Fibroblast of skin of abdomen (primary cell): ENCODE data around the gene GAS6.
"Not testable (repeated sequence)": the region's sequence is repeated elsewhere in the genome, so short reads cannot be mapped to it uniquely, and the experiment has no call there.

ENCODE experiments used
- DNase-seq: peaks from one replicate; pipeline ENCODE4 v3.0.0-alpha.2; 2013

Gene GAS6

GRCh38 chr13:113867913-113868312 lies 4.0 kb upstream of the GAS6 start:
- DNase-seq: not testable (repeated sequence)

- no peak for DNase-seq
Measured at GRCh38 chr13:113865427-113865826, 1.6 kb upstream of the GAS6 start.

- no peak for DNase-seq
Measured at GRCh38 chr13:113864273-113864890, 506 bp upstream of the GAS6 start.

GRCh38 chr13:113862931-113863523 lies 849 bp downstream of the GAS6 start:
- DNase-seq: peak; percentile 31

GRCh38 chr13:113862191-113862930 lies 1.5 kb downstream of the GAS6 start:
- peak; percentile 20 for DNase-seq

- no peak for DNase-seq
Measured at GRCh38 chr13:113861433-113862030, 2.3 kb downstream of the GAS6 start.

- no peak for DNase-seq
Measured at GRCh38 chr13:113860665-113861432, 3.0 kb downstream of the GAS6 start.

GRCh38 chr13:113860051-113860664 lies 3.7 kb downstream of the GAS6 start:
- no peak for DNase-seq

- no peak for DNase-seq
Measured at GRCh38 chr13:113859311-113860050, 4.4 kb downstream of the GAS6 start.

- no peak for DNase-seq
Measured at GRCh38 chr13:113857531-113858195, 6.2 kb downstream of the GAS6 start.

- no peak for DNase-seq
Measured at GRCh38 chr13:113856716-113857065, 7.2 kb downstream of the GAS6 start.

GRCh38 chr13:113855931-113856715 lies 7.8 kb downstream of the GAS6 start:
- no peak for DNase-seq

- no peak for DNase-seq
Measured at GRCh38 chr13:113855012-113855921, 8.6 kb downstream of the GAS6 start.

GRCh38 chr13:113854238-113855011 lies 9.5 kb downstream of the GAS6 start:
- peak; percentile 76 for DNase-seq

- no peak for DNase-seq
Measured at GRCh38 chr13:113853518-113854237, 10.2 kb downstream of the GAS6 start.

GRCh38 chr13:113852536-113853517 lies 11.0 kb downstream of the GAS6 start:
- no peak for DNase-seq
